NCI-H510A treated with DMSO at 0.1 percent for 48 hours (cell line): ENCODE results near the gene TXNDC11.

Source experiments
- DNase-seq: peaks from one replicate; lab custom pipeline; 2025; lab: John Stamatoyannopoulos, UW

Gene TXNDC11

DNA sequence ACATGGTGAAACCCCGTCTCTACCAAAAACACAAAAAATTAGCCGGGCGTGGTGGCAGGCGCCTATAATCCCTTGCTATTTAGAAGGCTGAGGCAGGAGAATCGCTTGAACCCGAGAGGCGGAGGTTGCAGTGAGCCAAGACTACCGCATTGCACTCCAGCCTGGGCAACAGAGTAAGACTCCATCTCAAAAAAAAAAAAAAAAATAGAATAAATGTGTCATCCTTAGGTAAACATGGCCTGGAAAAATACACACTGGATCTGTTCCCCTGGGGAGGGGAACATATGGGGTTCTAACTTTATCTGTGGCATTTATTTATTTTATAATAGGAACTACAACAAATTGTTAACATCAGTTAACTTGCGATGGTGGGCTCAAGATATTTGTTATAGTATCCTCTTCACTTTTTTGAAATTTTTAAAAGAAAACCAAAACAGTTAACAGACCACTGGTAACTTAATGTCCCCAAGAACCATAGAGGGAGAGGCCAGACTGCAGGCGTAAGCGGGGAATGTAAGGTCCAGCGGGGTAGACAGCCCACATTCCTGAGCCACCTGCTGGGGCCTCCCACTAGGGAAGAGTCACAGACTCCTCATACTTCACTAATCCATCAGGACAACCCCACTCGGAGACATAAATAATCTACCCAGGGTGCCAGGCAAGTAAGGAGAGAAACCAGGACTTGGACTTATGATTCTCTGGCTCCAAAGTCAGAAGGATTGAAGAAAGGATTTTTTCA lies 12.5 kb upstream of the TXNDC11 start:
- DNase-seq = no peak

DNA sequence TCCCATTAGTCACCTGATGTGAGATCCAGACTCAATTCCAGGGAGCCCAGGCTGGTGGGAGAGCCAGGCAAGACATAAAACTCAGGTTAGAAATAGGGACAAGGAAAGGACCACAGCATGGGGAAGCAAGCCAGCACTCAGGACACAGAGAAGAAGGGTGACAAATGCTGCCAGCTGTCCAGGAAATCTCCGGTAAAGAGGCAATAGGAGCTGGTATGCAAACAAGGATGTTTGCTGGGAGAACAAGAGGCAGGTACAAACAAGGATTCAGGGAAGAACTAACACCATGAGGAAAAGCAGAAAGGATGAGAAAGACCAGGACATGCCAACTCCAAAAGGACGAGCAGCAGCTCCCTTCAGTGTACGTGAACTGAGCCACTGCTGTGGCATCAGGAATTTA lies 10.2 kb upstream of the TXNDC11 start:
- peak; percentile 62 for DNase-seq

DNA sequence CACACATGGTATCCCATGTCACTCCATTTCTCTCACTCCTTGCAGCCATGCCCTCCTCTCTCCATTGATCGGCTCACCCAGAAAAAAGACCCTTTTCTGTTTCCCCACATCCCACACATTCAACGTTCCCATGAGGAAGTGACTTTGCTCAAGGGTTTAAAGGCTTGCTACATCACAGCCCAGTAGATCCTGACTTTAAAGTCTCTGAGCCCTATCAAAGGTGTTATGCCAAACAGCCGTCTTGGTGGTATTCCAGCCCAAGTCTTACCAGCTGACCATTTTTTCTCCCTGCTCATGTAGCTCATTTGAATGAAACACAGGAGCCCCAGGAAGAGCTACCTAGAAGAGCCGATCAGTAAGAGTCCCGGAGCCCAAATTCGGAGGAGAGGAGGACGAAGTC lies 7.4 kb upstream of the TXNDC11 start:
- no peak for DNase-seq

DNA sequence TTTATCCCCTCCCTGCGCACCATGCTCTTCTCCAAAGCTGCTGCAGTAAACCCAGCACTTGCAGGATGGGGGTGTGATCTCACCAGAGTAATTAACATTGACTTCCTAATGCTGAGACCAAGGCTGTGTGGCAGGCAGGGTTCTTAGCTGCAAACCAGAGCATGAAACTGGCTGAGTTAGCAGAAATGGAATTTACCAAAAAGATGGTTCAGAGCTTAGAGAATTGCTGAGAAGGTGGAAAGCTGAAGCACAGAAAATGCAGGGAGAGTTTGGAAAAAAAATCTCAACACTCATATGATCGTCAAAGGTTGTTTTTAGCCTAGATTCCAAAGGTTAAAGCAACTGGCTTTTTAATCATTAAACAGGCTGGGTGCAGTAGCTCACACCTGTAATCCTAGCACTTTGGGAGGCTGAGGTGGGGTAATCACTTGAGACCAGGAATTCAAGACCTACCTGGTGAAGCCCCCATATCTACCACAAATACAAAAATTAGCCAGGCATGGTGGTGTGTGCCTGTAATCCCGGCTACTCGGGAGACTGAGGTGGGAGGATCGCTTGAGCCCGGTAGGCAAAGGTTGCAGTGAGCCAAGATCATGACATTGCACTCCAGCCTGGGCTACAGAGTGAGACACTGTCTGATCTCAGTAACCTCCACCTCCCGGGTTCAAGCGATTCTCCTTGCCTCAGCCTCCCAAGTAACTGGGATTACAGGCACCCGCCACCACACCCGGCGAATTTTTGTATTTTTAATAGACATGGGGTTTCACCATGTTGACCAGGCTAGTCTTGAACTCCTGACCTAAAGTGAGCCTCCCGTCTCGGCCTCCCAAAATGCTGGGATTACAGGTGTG lies 6.0 kb upstream of the TXNDC11 start:
- no peak for DNase-seq

DNA sequence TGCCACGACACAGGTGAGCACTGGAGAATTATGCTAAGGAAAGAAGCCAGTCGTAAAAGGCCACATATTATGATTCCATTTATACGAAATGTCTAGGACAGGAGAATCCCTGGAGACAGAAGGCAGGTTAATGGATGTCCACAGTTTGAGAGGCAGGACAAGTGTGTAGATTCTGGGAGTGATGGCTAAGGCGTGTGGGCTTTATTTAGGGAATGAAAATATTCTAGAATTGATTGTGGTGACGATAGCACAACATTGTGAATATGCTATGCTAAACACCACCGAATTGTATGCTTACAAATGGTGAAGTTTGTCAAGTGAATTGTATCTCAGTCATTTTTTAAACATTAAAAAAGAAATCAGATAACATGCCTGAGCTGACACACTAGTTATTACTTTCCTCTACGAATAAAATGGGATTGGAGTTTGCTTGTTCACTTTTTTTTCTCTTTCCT lies 5.3 kb upstream of the TXNDC11 start:
- DNase-seq = no peak

DNA sequence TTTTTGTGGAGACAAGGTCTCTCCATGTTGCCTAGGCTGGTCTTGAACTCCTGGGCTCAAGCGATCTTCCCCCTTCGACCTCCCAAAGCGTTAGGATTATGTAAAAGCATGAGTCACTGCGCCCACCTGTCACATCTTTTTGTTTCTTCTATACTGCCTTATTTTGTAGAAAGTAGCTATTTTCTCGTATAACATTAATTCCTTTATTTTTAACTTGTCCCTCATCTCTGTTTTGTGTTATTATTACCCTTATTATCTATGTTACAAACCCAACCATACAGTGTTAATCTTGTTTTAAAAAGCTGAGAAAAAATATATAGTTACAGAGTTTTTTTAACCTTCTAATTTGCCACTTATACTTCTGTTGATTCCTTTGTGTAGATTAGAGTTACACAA lies 1.4 kb upstream of the TXNDC11 start:
- DNase-seq = no peak

DNA sequence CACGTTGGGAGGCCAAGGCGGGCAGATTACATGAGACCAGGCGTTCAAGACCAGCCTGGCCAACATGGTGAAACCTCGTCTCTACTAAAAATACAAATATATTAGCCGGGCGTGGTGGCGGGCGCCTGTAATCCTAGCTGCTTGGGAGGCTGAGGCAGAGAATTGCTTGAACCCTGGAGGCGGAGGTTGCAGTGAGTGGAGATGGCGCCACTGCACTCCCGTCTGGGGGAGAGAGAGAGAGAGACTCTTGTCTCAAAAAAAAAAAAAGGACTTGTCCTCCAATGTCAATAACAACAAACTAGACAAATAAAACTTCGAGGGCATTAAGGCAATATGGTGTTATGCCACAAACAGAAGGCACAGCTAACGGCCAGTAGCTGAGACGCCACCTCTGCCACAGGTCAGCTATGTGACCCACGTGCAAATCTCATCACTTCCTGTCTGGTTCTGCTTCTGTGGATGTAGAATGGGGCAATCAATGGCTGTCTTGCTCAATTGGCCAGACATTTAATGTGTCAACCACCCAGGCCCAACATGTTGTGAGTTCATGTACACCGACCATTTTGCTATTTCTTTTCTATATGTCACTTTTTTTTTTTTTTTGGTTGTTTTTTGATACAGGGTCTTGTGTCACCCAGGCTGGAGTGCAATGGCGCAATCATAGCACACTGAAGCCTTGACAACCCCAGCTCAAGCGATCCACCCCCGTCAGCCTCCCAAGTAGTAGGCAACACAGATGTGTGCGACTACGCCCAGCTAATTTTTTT lies 834 bp upstream of the TXNDC11 start:
- peak; percentile 28 for DNase-seq

DNA sequence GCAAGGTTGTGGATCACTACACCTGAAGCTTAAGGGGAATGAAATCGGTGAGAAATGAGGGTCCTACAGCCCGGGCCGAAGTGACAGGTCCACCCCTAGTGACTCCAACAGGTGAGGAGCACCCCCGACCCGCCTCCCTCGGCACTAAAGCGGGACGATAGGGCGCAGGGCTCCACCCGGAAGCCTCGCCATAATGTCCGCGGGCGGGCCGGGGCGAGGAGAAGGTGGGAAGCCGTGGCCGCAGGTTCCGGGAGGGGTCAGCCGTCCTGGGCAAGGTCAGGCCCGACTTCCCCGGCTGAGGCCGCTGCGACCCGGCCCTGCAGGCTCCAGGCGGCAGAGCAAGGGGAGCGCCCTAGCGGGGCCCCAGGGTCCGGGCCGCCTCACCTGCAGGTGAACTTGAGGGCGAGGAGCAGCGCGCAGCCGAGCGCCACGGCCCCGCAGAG lies 543 bp downstream of the TXNDC11 start:
- DNase-seq = no peak

DNA sequence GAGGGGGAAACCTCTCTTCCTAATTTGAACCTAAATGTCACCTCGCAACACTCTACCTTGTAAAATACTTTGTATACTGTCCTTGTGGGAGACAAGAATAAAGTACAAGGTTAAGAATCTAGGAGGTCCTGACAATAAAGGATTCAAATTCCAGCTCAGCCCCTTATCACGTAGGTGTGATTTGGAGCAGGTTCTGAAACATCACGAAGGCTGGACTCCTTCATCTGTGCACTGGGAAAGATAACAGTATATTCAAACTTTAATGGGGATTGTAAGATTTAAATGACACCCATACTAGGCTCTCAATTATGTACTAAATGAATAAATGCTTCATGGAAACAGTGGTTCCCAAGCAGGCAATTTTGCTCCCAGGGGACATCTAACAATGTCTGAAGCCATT lies 2.1 kb downstream of the TXNDC11 start:
- no peak for DNase-seq

DNA sequence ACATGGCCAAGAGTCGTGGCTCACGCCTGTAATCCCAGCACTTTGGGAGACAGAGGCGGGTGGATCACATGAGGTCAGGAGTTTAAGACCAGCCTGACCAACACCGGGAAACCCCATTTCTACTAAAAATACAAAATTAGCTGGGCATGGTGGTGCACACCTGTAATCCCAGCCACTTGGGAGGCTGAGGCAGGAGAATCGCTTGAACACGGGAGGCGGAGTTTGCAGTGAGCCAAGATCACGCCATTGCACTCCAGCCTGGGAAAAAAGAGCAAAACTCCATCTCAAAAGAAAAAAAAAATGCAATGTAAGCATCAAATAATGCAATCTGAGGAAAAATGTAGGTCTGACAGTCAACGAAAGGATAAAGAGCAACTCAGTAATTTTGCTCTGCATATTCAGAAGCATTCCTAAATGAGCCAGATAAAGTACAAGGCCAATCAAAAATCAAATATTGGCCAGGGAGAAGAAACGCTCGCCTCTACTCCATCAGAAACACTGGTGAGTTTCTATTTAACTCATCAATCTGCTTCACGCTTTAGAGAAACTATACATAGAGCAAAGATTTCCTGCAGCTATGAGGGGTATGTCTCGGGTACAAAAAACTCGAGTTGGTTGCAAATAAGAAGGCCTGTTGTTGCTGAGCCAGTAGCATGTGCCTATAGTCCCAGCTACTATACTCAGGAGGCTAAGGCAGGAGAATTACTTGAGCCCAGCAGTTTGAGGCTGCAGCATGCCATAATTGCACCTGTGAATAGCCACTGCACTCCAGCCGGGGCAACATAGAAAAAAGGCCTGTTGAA lies 3.7 kb downstream of the TXNDC11 start:
- DNase-seq = no peak

DNA sequence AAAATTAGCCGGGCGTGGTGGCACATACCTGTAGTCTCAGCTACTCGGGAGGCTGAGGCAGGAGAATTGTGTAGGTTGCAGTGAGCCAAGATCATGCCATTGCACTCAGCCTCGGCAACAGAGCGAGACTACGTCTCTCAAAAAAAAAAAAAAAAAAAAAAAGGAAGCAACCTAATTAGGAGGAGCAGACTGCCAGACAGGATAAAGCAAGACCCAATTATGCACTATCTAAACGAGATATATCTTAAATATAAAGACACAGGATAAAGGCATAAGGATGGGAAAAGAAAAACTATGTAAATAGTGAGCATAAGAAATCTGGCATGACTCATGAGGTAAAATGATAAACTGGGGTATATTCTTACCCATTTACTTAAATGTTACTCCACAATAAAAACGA lies 4.9 kb downstream of the TXNDC11 start:
- no peak for DNase-seq

DNA sequence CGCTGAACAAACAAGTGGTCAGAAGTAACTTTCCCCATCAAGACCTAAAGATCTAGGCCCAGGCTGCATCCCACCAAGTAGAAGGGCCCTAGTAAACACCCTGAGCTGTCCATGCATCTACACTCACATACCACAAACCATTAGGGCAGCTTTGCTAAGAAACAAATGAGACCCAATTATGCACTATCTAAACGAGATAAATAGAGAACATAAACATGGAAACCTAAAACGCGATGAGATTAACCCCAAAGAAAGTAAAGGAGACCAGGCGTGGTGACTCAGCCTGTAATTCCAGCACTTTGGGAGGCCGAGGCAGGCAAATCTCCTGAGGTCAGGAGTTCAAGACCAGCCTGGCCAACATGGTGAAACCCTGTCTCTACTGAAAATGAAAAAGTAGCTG lies 5.8 kb downstream of the TXNDC11 start:
- no peak for DNase-seq

DNA sequence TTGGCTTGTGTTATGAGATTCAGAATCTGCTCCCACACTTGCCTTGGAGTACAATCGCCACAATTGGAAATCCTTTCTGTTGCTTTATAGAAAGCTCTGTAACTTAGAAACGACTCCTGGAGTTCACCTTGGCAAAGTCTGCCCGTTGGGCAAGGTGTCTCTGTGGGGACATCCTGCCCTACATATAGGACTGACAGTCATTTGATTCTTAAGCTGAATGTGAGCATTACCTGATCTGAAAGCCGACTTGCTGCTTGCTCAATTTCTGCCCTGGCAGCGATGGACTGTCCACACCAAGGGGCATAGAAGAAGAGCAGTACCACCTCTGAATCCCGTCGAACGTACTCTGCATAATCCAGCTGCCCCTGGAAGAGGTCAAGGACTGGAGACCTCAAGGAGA lies 6.9 kb downstream of the TXNDC11 start:
- no peak for DNase-seq

DNA sequence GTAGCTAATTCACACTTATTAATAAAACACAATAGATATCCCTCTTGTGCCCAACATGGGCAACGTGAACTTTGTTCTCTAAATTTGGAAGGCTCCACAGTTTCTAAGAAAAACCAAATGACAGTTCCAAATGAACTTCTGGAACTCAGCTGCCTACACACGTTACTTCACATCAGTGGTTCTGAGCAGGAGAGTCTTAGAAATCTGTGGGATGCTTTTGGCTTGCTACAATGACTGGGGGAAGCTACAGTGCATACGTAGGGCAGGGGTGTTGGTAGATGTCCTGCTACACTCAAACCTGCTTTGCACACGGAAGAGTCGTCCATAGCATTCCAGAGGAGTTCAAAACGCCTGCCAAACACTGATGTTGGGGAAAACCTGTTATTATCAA lies 8.0 kb downstream of the TXNDC11 start:
- DNase-seq = no peak

DNA sequence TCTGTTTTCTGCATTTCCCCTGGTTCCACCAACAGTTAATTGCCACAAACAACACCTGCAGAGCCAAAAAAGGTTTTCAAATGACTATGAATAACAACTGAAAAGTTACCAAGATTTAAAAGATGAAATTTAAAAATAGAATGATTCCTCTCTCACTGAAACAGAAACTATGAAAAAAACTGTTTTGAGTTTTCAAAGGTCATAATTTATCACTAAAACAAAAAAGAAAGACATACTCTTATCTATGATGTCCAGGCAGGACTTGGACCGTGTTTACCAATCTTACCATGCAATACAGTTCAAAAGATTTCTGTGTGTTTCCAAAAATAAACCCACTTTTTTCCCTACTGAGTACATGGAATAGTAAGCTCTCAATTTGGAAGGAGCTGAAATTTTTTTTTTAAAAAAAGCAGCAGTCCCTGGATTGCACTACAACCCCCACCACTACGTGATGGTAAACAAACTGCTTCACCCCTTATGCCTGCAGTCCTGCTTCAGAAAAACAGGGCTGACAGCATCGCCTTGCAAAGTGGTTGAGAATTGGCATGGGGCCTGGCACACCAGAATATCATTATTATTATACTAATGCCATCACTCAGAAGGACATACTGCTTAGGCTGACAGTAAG lies 8.5 kb downstream of the TXNDC11 start:
- no peak for DNase-seq

DNA sequence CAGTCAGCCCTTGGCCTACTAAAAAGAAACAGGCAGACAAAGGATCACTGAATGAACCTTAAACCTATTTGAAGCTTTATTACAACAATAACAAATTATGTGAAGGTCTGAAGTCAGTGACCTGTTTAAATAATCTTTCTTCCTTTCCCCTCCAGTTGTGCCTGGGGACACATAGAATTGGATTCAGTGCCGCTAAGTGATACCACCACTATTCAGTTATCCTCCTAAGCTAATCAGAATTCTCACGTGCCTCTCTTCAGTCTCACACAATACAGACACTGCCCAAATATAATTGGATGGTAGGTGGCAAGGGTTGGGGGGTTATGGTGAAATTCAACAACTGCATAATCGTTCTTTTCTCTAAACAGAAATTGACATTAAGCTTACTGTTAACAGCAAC lies 11.4 kb downstream of the TXNDC11 start:
- DNase-seq = no peak

DNA sequence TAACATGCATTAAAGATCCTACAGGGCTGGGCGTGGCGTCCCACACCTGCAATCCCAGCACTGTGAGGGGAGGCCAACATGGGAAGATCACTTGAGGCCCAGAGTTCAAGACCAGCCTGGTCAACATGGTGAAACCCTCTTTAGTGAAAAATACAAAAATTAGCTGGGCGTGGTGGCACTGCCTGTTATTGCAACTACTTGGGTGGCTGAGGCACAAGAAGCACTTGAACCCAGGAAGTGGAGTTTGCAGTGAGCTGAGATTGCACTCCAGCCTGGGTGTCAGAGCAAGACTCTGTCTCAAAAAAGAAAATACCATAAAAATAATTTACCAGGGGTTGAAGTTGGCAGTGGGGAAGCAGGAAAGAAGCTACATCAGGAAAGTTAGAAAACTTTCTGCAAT lies 12.9 kb downstream of the TXNDC11 start:
- DNase-seq = no peak

DNA sequence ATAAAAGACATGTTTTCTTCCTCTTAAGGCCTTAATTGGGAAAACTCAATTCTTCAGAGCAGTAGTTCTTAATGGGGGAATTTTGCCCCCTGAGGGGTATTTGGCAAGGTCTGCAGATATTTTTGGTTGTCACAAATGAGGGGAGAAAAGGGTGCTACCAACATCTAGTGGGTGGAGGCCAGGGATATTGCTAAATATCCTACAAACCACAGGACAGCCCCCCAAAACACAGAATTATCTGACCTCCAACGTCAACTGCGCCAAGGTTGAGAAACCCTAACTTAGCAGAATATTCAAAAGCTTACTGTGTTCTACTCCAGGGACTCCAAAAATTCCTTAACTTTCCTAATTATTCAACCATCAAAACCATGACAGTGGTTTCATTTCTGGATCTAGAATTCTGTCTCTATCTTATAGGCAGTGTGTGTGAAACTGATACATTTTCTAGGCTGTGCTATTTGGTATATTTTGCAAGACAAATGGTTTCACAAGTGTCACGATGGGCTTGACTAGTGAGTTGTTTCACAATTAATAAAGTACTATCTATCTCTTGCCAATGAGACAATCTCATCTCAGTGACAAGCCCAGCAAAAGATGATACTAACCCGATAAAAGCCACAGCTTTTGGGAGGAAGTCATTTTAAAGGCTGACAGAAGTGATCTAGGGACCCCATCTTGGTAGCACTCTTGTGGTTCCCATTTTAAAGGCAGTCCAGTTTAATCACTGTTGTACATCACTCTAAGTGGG lies 14.7 kb downstream of the TXNDC11 start:
- no peak for DNase-seq

DNA sequence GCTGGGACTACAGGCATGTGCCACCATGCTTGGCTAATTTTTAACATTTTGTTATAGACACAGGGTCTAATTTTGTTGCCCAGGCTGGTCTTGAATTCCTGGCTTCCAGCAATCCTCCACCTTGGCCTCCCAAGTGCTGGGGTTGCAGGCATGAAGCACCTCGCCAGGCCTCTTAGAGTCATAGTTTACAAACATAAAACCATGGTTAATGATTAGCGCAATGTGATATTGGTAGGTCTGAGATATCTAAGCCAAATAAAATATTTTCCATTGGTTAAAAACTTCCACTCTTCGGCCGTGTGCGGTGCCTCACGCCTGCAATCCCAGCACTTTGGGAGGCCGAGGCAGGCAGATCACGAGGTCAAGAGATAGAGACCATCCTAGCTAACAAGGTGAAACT lies 16.6 kb downstream of the TXNDC11 start:
- no peak for DNase-seq

DNA sequence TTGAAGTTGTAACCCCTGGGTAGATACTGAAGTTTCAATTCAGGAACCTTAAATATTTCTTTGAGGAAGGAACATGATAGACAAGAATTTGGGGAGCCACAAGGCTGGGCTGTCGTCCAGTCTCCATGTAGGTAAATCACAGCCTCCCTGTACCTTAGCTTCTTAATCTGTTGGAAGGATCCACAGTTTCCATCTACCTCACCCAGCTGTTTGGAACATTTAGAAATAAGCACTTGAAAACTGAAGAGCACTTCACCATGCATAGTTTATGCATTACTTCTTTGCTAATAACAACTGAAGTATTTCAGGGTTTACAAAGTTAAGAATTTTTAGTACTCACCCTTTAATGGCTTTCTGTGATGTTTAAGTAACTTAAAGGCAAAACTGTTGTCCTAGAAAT lies 17.2 kb downstream of the TXNDC11 start:
- DNase-seq = peak; percentile 49

DNA sequence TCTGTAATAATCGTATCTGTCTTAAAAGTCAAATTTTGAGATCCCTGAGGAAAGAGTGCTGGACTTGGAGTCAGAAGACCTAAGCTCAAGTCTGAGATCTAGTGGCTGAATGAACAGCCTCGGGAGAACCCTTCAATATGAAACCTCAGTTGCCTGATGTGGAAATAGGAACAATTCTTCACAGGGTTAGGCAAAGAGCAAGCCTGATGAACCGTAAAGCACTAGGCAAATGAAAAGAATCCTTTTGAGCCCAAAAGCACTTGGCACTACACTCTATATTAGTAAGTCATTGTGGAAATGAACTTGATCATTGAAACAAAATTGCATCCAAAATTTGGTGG lies 20.2 kb downstream of the TXNDC11 start:
- no peak for DNase-seq
